ENCODE measurements around the gene RNF34. TPM values are rescaled to one million over a fixed set of nuclear protein-coding genes. Genes with fewer than 3 reads are reported as not detected.

The RNF34 gene
- total and polyA plus RNA-seq, 5 donors, result 21.1 to 31.4 (median 25.3) TPM

DNA sequence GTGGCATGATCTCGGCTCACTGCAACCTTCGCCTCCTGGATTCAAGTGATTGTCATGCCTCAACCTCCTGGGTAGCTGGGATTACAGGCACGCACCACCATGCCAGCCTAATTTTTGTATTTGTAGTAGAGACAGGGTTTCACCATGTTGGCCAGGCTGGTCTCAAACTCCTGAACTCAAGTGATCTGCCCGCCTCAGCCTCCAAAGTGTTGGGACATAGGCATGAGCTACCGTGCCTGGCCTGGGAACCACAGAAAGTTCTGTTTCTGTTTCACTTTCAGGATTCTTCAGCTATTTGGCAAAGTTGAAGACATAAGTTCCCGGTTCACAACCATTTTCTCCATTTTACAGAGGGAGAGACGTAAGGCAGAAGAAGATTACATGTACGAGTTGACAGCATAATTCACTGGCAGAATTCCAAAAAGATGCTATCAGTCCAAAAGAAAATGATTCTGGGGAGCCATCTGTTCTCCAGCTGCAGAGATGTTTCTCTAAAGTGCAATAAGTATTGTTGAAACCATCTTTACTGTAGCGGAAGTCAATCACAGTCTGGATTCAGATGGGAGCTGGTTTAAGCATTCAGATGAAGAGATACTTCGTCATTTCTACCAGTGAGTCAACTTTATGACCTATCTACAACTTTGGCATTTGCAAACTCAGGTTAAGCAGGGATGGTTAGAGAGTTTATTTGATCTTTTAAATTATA, 8.1 kb upstream of the RNF34 start:
- DNase-seq, result peak in 2 of 3 donors; percentile 56 to 63
- H3K4me3 ChIP-seq (ENCODE audit: low read length), result peak overlapping the region; percentile 40
- peak in 1 of 2 donors; percentile 40 for ATAC-seq
- H3K9me3 ChIP-seq (ENCODE audit: control insufficient read depth, low read length), result no peaks in the 10 kb centered on the region
- no peaks in the 10 kb centered on the region for H3K27me3 ChIP-seq (ENCODE audit: control insufficient read depth, insufficient read depth)
- WGBS, result 55% methylated on average over 10 of the region's 10 CpGs
- intact Hi-C loops (cut with DNase I), result no loop called here
- no peaks in the 10 kb centered on the region for H3K4me1 ChIP-seq (ENCODE audit: control insufficient read depth, insufficient read depth, low read length)
- no peak overlapping the region for H3K27ac ChIP-seq (ENCODE audit: low read length)

DNA sequence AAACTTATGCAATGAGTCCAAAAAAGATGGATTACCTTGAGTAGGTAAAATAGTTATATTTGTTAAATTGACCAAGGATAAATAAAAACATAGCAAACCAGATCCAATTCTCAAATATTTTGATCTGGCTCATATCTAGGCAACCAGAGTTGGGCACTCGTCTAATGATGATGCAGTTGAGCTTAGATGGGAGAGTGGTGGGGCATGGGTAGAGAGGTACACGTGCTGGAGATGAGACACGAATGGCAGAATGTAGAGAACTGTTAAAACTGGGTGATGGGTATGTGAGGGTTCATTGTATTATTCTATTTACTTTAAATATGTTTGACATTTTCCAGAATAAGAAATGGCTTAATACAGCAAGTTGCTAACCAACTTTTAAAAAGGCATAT, 7.6 kb upstream of the RNF34 start:
- Histone ChIP-seq H3K9me3 (ENCODE audit: control insufficient read depth, low read length) (no peaks in the 10 kb centered on the region), H3K4me3 (ENCODE audit: low read length) (no peak overlapping the region), H3K4me1 (ENCODE audit: control insufficient read depth, insufficient read depth, low read length) (no peaks in the 10 kb centered on the region), H3K27ac (ENCODE audit: low read length) (no peak overlapping the region), H3K27me3 (ENCODE audit: control insufficient read depth, insufficient read depth) (no peaks in the 10 kb centered on the region)
- DNase-seq (no peak), ATAC-seq (no peak)
- intact Hi-C loops (cut with DNase I), result no loop called here
- 84% methylated on average over 3 of the region's 3 CpGs for WGBS

DNA sequence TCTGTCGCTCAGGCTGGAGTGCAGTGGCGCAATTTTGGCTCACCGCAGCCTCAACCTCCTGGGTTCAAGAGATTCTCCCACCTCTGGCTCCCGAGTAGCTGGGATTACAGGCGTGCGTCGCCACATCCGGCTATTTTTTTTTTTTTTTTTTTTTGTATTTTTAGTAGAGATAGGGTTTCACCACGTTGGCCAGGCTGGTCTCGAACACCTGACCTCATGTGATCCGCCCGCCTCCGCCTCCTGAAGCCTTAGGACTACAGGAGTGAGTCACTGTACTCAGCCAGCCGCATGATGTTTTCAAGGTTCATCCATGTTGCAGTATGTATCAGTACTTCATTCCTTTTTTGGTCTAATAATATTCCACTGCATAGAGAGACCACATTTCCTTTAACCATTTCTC, 2.4 kb upstream of the RNF34 start:
- 95% methylated on average over 14 of the region's 14 CpGs for WGBS
- intact Hi-C loops (cut with DNase I), result no loop called here
- DNase-seq (no peak), ATAC-seq (no peak)
- Histone ChIP-seq H3K9me3 (ENCODE audit: control insufficient read depth, low read length) (no peaks in the 10 kb centered on the region), H3K27ac (ENCODE audit: low read length) (no peak overlapping the region), H3K4me3 (ENCODE audit: low read length) (no peak overlapping the region), H3K27me3 (ENCODE audit: control insufficient read depth, insufficient read depth) (no peaks in the 10 kb centered on the region), H3K4me1 (ENCODE audit: control insufficient read depth, insufficient read depth, low read length) (peaks cover 3% of the 10 kb centered on the region)

DNA sequence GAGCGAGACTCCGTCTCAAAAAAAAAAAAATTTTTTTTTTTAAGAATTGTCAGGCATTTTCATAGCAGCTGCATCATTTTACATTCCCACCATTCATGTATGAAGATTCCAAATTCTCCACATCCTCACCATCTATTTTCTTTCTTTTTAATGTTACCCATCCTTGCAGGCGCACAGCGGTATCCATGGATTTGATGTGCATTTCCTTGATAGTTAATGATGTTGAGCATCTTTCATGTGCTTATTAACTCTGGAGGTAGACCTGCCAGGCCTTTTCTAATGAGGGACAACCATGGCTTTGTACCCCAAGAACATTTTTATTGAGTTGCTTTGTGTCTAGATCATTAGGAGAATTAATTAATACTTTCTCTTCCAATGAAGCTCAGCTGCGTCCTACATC, 1.6 kb upstream of the RNF34 start:
- Histone ChIP-seq H3K4me3 (ENCODE audit: low read length) (no peak overlapping the region), H3K4me1 (ENCODE audit: control insufficient read depth, insufficient read depth, low read length) (peaks cover 3% of the 10 kb centered on the region), H3K27ac (ENCODE audit: low read length) (no peak overlapping the region), H3K9me3 (ENCODE audit: control insufficient read depth, low read length) (no peaks in the 10 kb centered on the region), H3K27me3 (ENCODE audit: control insufficient read depth, insufficient read depth) (no peaks in the 10 kb centered on the region)
- WGBS, result 97% methylated on average over 5 of the region's 5 CpGs
- no peak for DNase-seq
- intact Hi-C loops (cut with DNase I), result no loop called here
- ATAC-seq, result no peak

DNA sequence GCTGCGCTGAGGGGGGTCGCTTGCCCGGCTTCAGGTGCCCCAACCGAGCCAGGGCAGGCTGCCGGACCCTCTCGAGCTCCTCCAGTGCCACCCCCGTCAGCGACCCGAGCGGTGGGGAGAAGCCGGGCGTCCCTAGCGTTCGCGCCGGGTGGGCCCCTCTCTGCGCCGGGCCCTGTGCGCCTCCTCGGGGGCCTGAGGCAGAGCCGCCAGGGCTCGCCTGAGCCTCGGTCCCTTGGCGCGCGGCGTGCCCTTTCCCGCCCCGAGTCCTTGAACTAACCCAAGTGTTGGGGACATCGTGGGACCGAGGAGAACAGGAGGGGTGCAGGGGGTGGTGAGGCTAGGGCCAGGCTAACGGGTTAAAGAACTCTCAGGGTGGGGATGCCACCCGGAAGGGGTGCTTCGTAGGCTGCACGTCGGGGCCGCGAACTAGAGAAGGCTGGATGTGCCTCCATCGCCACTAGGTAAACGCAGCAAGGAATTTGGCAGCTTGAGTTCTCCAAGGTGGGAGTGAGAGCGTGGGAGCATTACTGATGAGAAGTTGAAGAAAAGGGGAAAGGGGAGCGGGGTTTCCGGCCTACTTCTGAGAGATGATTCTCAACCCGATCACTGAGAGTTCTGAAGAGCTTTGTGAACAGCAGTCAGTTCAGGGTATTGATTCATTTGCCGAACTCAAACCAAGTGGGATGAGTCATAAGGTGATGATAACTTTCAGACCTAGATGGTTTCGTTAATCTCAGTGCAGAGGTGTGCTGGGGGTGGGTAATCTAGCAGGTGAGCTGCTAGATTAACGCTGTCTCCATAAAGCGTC, 618 bp downstream of the RNF34 start:
- peak; percentile 70 to 77 for ATAC-seq

DNA sequence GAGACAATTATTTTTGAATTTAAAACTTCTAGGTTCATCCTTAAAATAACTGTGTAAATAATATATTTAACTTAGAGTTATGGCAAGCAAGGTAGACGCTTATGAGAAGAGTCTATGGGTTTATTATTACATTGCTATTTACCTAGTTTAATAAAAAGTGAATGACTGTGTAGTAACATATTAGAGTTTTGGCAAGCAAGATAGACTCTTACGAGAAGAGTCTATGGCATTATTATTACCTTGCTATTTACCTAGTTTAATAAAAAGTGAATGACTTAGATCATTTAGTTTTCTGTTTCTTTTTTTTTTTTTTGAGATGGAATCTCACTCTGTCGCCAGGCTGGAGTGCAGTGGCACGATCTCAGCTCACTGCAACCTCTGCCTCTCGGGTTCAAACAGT, 3.8 kb downstream of the RNF34 start:
- Histone ChIP-seq H3K27me3 (ENCODE audit: control insufficient read depth, insufficient read depth) (no peaks in the 10 kb centered on the region), H3K9me3 (ENCODE audit: control insufficient read depth, low read length) (no peaks in the 10 kb centered on the region), H3K27ac (ENCODE audit: low read length) (no peak overlapping the region), H3K4me3 (ENCODE audit: low read length) (no peak overlapping the region), H3K4me1 (ENCODE audit: control insufficient read depth, insufficient read depth, low read length) (peaks cover 3% of the 10 kb centered on the region)
- ATAC-seq (no peak), DNase-seq (no peak)
- intact Hi-C loops (cut with DNase I), result no loop called here
- 91% methylated on average over 5 of the region's 5 CpGs for WGBS

More for the DNA sequence above, 618 bp downstream of the RNF34 start:
- peaks cover 3% of the 10 kb centered on the region for H3K4me1 ChIP-seq (ENCODE audit: control insufficient read depth, insufficient read depth, low read length)
- intact Hi-C loops (cut with DNase I), result no loop called here
- peak overlapping the region; percentile 75 for H3K27ac ChIP-seq (ENCODE audit: low read length)
- 1% methylated on average over 48 of the region's 48 CpGs for WGBS
- no peaks in the 10 kb centered on the region for H3K9me3 ChIP-seq (ENCODE audit: control insufficient read depth, low read length)
- H3K4me3 ChIP-seq (ENCODE audit: low read length), result peak overlapping the region; percentile 79
- H3K27me3 ChIP-seq (ENCODE audit: control insufficient read depth, insufficient read depth), result no peaks in the 10 kb centered on the region
- peak in 2 of 3 donors; percentile 42 to 73 for DNase-seq

- H3K4me3 ChIP-seq (ENCODE audit: low read length), result no peak overlapping the region
- no peaks in the 10 kb centered on the region for H3K9me3 ChIP-seq (ENCODE audit: control insufficient read depth, low read length)
- no peaks in the 10 kb centered on the region for H3K27me3 ChIP-seq (ENCODE audit: control insufficient read depth, insufficient read depth)
- H3K27ac ChIP-seq (ENCODE audit: low read length), result no peak overlapping the region
- H3K4me1 ChIP-seq (ENCODE audit: control insufficient read depth, insufficient read depth, low read length), result peaks cover 4% of the 10 kb centered on the region
- WGBS, result 95% methylated on average over 1 of the region's 1 CpG
- ATAC-seq (no peak), DNase-seq (no peak)
- intact Hi-C loops (cut with DNase I), result no loop called here
These were observed 4.8 kb downstream of the RNF34 start for GRCh38 chr12:121404734-121405133.

DNA sequence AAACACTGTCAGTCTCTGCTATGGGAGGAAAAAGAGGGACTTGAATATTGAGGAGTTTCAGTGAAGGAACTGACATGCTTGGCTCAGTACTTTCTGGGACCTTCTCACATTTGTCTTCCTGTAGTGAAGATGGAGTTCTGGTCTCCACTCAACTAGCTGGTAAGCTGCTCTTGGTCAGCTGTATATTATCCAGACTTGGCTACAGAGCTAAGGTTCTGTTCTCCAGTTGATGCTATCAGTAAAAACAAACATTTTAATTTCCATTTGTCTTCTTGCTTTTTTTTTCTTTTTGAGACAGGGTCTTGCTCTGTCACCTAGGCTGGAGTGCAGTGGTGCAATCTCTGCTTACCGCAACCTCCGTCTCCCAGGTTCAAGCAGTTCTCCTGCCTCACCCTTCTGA, 5.3 kb downstream of the RNF34 start:
- Histone ChIP-seq H3K9me3 (ENCODE audit: control insufficient read depth, low read length) (no peaks in the 10 kb centered on the region), H3K27me3 (ENCODE audit: control insufficient read depth, insufficient read depth) (no peaks in the 10 kb centered on the region), H3K4me3 (ENCODE audit: low read length) (no peak overlapping the region), H3K27ac (ENCODE audit: low read length) (no peak overlapping the region), H3K4me1 (ENCODE audit: control insufficient read depth, insufficient read depth, low read length) (peaks cover 4% of the 10 kb centered on the region)
- no peak for ATAC-seq
- 96% methylated on average over 2 of the region's 2 CpGs for WGBS
- DNase-seq, result no peak
- intact Hi-C loops (cut with DNase I), result no loop called here

GRCh38 chr12:121413917-121414316, 14.0 kb downstream of the RNF34 start:
- 93% methylated on average over 1 of the region's 1 CpG for WGBS
- no peak overlapping the region for H3K4me3 ChIP-seq (ENCODE audit: low read length)
- no peak overlapping the region for H3K27ac ChIP-seq (ENCODE audit: low read length)
- intact Hi-C loops (cut with DNase I), result no loop called here
- no peak for ATAC-seq
- H3K27me3 ChIP-seq (ENCODE audit: control insufficient read depth, insufficient read depth), result no peaks in the 10 kb centered on the region
- H3K4me1 ChIP-seq (ENCODE audit: control insufficient read depth, insufficient read depth, low read length), result peaks cover 4% of the 10 kb centered on the region
- no peaks in the 10 kb centered on the region for H3K9me3 ChIP-seq (ENCODE audit: control insufficient read depth, low read length)
- no peak for DNase-seq

DNA sequence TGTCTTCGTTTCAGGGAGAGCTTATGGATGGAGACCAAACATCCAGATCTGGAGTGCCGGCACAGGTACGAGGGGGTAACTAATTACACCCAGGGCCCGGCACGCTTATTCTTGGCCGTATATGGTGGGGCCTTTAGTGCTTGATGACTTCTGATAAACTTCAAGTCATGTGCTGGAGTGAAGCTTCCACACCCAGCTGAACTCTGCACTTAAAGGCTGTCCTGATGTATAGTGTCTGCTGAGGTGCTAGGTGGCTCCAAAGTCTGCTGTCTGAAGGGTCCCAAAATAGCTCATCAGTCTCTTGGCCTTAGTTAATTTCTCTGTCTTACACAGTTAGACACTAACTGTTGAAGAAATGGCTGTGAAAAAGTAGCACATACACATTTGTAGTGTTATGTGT, 17.9 kb downstream of the RNF34 start:
- no peaks in the 10 kb centered on the region for H3K27me3 ChIP-seq (ENCODE audit: control insufficient read depth, insufficient read depth)
- H3K9me3 ChIP-seq (ENCODE audit: control insufficient read depth, low read length), result no peaks in the 10 kb centered on the region
- whole genome bisulfite sequencing, result 76% methylated on average over 6 of the region's 6 CpGs
- DNase-seq (no peak), ATAC-seq (peak; percentile 37 to 45)
- intact Hi-C loops (cut with DNase I), result no loop called here
- peaks cover 3% of the 10 kb centered on the region for H3K4me1 ChIP-seq (ENCODE audit: control insufficient read depth, insufficient read depth, low read length)
- no peak overlapping the region for H3K4me3 ChIP-seq (ENCODE audit: low read length)
- no peak overlapping the region for H3K27ac ChIP-seq (ENCODE audit: low read length)

DNA sequence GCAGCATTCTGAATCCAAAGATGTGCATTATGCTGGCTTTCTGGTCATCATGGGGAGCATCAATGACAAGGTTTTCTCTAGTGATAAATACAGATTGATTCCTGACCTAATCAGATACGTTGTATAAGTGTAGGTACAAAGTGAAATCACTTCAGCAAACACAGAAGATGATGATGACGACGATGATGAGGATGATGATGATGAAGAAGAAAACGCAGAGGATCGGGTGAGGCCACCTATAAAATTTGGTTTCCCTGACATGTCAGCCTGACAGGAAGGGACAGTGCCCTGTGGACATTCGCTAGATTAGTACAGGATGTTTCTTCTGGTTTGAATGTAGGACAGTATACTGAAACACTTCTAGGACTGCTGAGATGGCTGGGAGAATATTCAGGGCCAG, 20.2 kb downstream of the RNF34 start:
- WGBS, result 92% methylated on average over 6 of the region's 6 CpGs
- DNase-seq, result no peak
- peaks cover 6% of the 10 kb centered on the region for H3K4me1 ChIP-seq (ENCODE audit: control insufficient read depth, insufficient read depth, low read length)
- H3K27ac ChIP-seq (ENCODE audit: low read length), result no peak overlapping the region
- no peaks in the 10 kb centered on the region for H3K9me3 ChIP-seq (ENCODE audit: control insufficient read depth, low read length)
- intact Hi-C loops (cut with DNase I), result no loop called here
- H3K4me3 ChIP-seq (ENCODE audit: low read length), result no peak overlapping the region
- no peak for ATAC-seq
- no peaks in the 10 kb centered on the region for H3K27me3 ChIP-seq (ENCODE audit: control insufficient read depth, insufficient read depth)

Data from right cardiac atrium (tissue), 5 donors.